GM12801 (cell line): ENCODE measurements around the gene HEMK1.

ENCODE experiments used
- CTCF ChIP-seq: IDR thresholded peaks from one replicate; pipeline ENCODE4 v1.5.1; 2011; ENCODE audit warnings: control low read depth; ENCODE audit not compliant: insufficient read length; ENCODE audit errors: extremely low read depth

Gene HEMK1

GRCh38 chr3:50568947-50569749, at the start of gene HEMK1:
HEMK1 (plus strand) TSS chr3:50569522; CDS start chr3:50571105, 1,583 bp downstream.
- no peak for TF ChIP-seq CTCF

GRCh38 chr3:50520849-50521248, 48.5 kb upstream of the HEMK1 start:
- no peak for TF ChIP-seq CTCF

GRCh38 chr3:50521572-50521971, 47.8 kb upstream of the HEMK1 start:
- no peak for TF ChIP-seq CTCF

GRCh38 chr3:50523279-50523811, 46.0 kb upstream of the HEMK1 start:
- no peak for TF ChIP-seq CTCF

- no peak for TF ChIP-seq CTCF
Measured at GRCh38 chr3:50524746-50525145, 44.6 kb upstream of the HEMK1 start.

GRCh38 chr3:50525191-50525910, 44.0 kb upstream of the HEMK1 start:
- TF ChIP-seq CTCF: no peak

- TF ChIP-seq CTCF: no peak
Measured at GRCh38 chr3:50525987-50526386, 43.3 kb upstream of the HEMK1 start.
